COLO829 (cell line): Measurements from ENCODE around the gene PIM1.

Source experiments
- DNase-seq: peaks from one replicate; pipeline ENCODE4 v3.0.0; 2012; ENCODE audit warnings: low spot score

The PIM1 gene

GRCh38 chr6:37137201-37138090 lies 32.5 kb upstream of the PIM1 start:
- peak; percentile 29 for DNase-seq

- no peak for DNase-seq
These were observed 31.1 kb upstream of the PIM1 start for GRCh38 chr6:37138856-37139229.

GRCh38 chr6:37139230-37139962 lies 30.6 kb upstream of the PIM1 start:
- DNase-seq = no peak

- DNase-seq = no peak
These were observed 29.8 kb upstream of the PIM1 start for GRCh38 chr6:37140145-37140544.

DNA sequence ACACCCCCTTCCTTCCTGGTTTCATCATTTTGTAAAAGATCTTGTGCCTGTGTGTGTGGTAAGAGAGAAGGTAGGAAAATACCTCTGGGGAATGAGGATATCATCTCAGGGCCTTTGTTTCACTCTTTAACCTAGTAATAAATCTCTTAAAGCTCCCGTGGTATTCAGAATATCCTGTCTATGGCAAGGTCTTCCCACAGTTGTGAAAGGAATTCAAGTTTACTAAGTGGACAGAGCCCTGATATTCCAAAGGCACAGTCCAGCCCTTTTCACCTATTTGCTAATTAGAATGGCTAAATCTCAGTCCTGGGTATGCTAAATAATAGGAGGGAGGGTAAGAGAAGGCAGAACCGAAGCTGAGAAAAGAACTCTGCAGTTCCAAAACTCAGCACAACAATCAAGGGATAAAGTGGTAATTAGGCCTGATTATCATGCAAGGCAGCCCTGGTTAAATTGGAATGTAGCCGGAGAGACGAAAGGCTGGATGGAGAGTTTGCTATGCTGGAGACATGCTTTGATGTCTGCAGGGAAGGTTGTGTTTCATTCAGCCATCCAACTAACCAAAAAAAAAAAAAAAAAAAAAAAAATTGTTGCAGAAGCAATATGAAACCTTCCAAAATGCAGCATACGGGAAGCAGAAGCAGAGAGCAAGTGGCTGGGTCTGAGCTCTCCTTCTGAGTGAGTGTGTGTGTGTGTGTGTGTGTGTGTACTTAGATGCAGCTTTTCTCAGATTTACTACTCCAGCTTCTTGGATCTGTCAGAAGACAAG lies 28.5 kb upstream of the PIM1 start:
- no peak for DNase-seq

- DNase-seq = no peak
These were observed 27.8 kb upstream of the PIM1 start for GRCh38 chr6:37142050-37142614.

DNA sequence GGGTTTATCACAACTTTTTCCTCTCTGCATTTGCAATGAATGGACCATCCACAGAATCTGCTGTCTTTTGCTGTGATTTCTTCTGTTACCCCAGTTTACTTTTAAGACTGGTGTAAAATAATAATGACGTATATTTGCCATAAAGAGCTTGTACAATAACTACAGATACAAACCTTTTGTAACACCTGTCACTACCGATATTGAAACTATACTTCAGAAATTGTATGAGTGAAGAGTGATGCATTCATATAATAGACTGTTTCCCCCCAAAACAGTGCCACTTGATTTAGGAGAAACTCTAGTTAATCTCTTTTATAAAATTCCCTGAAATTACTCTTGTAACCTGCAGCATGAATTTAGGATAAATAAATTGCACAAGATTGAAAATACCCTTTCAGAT lies 26.4 kb upstream of the PIM1 start:
- no peak for DNase-seq

DNA sequence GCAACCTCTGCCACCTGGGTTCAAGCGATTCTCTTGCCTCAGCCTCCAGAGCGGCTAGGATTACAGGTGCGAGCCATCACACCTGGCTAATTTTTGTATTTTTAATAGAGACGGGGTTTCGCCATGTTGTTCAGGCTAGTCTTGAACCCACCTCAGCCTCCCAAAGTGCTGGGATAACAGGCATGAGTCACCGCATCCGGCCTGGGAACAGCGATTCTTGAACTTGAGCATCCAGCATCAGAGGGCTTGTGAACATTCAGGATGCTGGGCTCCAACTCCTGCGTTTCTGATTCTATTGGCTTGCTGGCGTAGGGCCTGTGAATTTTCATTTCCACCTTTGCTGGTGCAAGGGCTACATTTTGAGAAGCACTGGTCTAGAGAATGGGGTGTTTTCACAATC lies 24.5 kb upstream of the PIM1 start:
- DNase-seq = no peak

GRCh38 chr6:37146735-37147157 lies 23.2 kb upstream of the PIM1 start:
- DNase-seq = no peak

GRCh38 chr6:37149745-37150144 lies 20.2 kb upstream of the PIM1 start:
- no peak for DNase-seq

DNA sequence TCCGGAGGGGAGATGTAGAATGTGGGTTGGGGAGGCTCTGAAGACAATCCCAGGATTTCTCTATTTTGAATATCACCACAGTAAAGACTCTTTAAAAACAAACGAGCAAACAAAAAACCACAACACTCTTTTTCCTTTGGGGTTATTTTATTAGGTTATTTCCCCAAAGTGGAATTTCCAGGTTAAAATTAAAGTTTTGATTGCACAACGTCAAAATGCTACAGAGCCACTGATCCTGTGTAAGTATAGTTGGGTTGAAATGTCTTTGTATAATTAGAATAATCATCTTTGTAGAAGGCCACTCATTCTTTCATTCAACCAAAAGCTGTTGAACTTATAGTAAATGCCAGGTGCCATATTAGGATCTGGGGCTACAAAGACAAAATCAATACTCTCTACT lies 19.6 kb upstream of the PIM1 start:
- DNase-seq = no peak

- DNase-seq = no peak
These were observed 14.3 kb upstream of the PIM1 start for GRCh38 chr6:37155394-37156312.

- no peak for DNase-seq
These were observed 11.4 kb upstream of the PIM1 start for GRCh38 chr6:37158508-37158907.

DNA sequence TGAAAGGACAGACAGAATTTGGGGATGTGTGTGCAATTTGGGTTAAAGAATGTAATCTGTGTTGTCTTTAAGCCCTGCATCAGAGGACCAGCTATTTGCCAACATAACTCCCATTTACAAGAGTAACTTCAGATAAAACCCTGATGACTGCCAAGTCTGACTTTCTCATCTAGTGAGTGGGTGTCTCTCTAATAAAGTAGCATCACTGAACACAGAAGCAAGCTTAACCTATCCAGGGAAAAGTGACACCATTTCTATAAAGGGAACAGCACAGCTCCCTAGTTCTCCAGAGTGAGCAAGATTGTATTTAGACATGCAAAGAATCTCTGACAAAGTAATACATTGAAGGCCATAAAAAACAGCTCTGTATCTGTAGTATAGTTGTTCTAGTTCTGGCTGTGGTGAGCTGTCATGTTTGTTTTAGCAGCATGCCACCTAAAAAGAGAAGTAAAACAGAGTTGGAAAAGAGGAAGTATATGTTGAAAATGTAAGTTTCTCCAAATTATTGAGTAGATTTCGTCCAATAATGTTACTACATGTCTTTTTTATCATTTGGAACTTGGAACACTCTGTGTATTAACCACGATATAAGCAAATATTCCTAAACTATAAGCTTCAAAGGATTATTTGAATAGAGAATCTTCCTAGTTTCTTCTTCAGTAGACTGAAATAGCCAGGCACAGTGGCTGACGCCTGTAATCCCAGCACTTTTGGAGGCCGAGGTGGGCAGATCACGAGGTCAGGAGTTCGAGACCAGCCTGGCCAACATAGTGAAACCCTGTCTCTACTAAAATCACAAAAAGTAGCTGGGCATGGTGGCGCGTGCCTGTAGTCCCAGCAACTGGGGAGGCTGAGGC lies 8.8 kb upstream of the PIM1 start:
- DNase-seq = no peak

- DNase-seq = no peak
These were observed 7.2 kb upstream of the PIM1 start for GRCh38 chr6:37162740-37163139.

GRCh38 chr6:37168163-37168758 lies 1.7 kb upstream of the PIM1 start:
- no peak for DNase-seq

- no peak for DNase-seq
These were observed 999 bp upstream of the PIM1 start for GRCh38 chr6:37168811-37169495.

DNA sequence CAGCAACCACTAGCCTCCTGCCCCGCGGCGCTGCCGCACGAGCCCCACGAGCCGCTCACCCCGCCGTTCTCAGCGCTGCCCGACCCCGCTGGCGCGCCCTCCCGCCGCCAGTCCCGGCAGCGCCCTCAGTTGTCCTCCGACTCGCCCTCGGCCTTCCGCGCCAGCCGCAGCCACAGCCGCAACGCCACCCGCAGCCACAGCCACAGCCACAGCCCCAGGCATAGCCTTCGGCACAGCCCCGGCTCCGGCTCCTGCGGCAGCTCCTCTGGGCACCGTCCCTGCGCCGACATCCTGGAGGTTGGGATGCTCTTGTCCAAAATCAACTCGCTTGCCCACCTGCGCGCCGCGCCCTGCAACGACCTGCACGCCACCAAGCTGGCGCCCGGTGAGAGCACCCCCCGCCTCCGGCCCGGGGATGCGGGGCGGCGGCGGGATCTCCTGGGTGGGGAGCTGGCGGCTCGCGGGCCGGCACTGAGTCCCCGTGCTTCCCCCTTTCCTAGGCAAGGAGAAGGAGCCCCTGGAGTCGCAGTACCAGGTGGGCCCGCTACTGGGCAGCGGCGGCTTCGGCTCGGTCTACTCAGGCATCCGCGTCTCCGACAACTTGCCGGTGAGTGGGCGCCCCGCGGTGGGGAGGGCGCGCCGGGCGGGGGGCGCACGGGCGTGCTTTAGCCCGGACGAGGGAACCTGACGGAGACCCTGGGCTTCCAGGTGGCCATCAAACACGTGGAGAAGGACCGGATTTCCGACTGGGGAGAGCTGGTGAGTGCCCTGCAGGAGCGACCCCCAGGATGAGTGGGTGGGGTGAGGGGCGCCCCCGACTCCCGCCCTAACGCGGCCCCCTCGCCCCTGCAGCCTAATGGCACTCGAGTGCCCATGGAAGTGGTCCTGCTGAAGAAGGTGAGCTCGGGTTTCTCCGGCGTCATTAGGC lies 585 bp downstream of the PIM1 start:
- DNase-seq = no peak
